ENCODE data around the gene SLC35F1.
"Not testable (repeated sequence)": the region's sequence is repeated elsewhere in the genome, so short reads cannot be mapped to it uniquely, and the experiment has no call there.

SLC35F1 gene

GRCh38 chr6:118016532-118016931 lies 109.5 kb downstream of the SLC35F1 start:
- no peak for DNase-seq

- no peak for DNase-seq
Measured at GRCh38 chr6:118017301-118017848, 110.3 kb downstream of the SLC35F1 start.

GRCh38 chr6:118023771-118024170 lies 116.7 kb downstream of the SLC35F1 start:
- no peak for DNase-seq

GRCh38 chr6:118029967-118030366 lies 122.9 kb downstream of the SLC35F1 start:
- no peak for DNase-seq

GRCh38 chr6:118037479-118037878 lies 130.4 kb downstream of the SLC35F1 start:
- not testable (repeated sequence) for DNase-seq

GRCh38 chr6:118042855-118043254 lies 135.8 kb downstream of the SLC35F1 start:
- no peak for DNase-seq

GRCh38 chr6:118044275-118044674 lies 137.2 kb downstream of the SLC35F1 start:
- DNase-seq: no peak

GRCh38 chr6:118054082-118054481 lies 147.0 kb downstream of the SLC35F1 start:
- no peak for DNase-seq

- no peak for DNase-seq
Measured at GRCh38 chr6:118061666-118062065, 154.6 kb downstream of the SLC35F1 start.

GRCh38 chr6:118080547-118080946 lies 173.5 kb downstream of the SLC35F1 start:
- DNase-seq: no peak

GRCh38 chr6:118083711-118084110 lies 176.6 kb downstream of the SLC35F1 start:
- no peak for DNase-seq

- no peak for DNase-seq
Measured at GRCh38 chr6:118085665-118086064, 178.6 kb downstream of the SLC35F1 start.

GRCh38 chr6:118086159-118086558 lies 179.1 kb downstream of the SLC35F1 start:
- DNase-seq: no peak

- DNase-seq: no peak
Measured at GRCh38 chr6:118092086-118092485, 185.0 kb downstream of the SLC35F1 start.

- no peak for DNase-seq
Measured at GRCh38 chr6:118097576-118097975, 190.5 kb downstream of the SLC35F1 start.

- no peak for DNase-seq
Measured at GRCh38 chr6:118100717-118101116, 193.7 kb downstream of the SLC35F1 start.

- no peak for DNase-seq
Measured at GRCh38 chr6:118101220-118101619, 194.2 kb downstream of the SLC35F1 start.

GRCh38 chr6:118101831-118102345 lies 194.8 kb downstream of the SLC35F1 start:
- no peak for DNase-seq

- no peak for DNase-seq
Measured at GRCh38 chr6:118102401-118102800, 195.3 kb downstream of the SLC35F1 start.

- DNase-seq: no peak
Measured at GRCh38 chr6:118103381-118104146, 196.5 kb downstream of the SLC35F1 start.

- DNase-seq: no peak
Measured at GRCh38 chr6:118122161-118122725, 215.2 kb downstream of the SLC35F1 start.

GRCh38 chr6:118122801-118123200 lies 215.7 kb downstream of the SLC35F1 start:
- no peak for DNase-seq

GRCh38 chr6:118123503-118124037 lies 216.5 kb downstream of the SLC35F1 start:
- no peak for DNase-seq

GRCh38 chr6:118124851-118125250 lies 217.8 kb downstream of the SLC35F1 start:
- DNase-seq: no peak
